Rectal smooth muscle tissue (tissue), 1 donor: ENCODE results near the gene SERPINE1.

Experiments used
- H3K27ac ChIP-seq: one replicate; pipeline ENCODE4 v1.7.0; 2013; ENCODE audit warnings: low read depth, low read length, inconsistent platforms
- H3K27me3 ChIP-seq: one replicate; pipeline ENCODE4 v1.7.0; 2013; ENCODE audit warnings: low read length; ENCODE audit not compliant: control insufficient read depth, insufficient read depth
- H3K36me3 ChIP-seq: one replicate; pipeline ENCODE4 v1.7.0; 2013; ENCODE audit warnings: low read length; ENCODE audit not compliant: control insufficient read depth, insufficient read depth
- H3K4me1 ChIP-seq: one replicate; pipeline ENCODE4 v1.7.0; 2013; ENCODE audit warnings: low read length; ENCODE audit not compliant: control insufficient read depth, insufficient read depth
- H3K4me3 ChIP-seq: one replicate; pipeline ENCODE4 v1.7.0; 2013; ENCODE audit warnings: low read length
- H3K9ac ChIP-seq: one replicate; pipeline ENCODE4 v1.7.0; 2013; ENCODE audit warnings: low read length

SERPINE1 gene

DNA sequence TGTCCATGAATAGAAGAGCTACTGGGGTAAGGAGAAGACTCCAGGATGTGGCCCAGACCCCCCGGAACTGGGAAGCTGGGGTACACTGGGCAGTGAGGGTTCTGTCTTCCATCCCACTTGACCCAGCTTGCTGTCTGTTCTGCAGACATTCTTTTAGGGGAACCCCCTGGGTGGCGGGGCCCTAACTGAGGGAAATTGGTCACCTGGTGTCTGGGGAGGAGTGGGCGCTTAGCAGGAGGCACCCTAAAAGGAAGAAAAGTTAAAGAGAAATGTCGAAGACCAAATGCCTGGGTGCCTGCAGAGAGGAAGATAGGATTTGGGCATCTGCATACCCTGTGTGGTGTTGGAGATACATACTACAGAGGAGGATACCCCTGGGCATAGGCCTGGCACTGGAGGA is 28.4 kb downstream of the SERPINE1 start:
- Histone ChIP-seq H3K9ac (no peak overlapping the region), H3K4me1 (no peaks in the 10 kb centered on the region), H3K27me3 (no peaks in the 10 kb centered on the region), H3K4me3 (peak overlapping the region; percentile 68), H3K27ac (no peak overlapping the region), H3K36me3 (peaks cover 7% of the 10 kb centered on the region)

DNA sequence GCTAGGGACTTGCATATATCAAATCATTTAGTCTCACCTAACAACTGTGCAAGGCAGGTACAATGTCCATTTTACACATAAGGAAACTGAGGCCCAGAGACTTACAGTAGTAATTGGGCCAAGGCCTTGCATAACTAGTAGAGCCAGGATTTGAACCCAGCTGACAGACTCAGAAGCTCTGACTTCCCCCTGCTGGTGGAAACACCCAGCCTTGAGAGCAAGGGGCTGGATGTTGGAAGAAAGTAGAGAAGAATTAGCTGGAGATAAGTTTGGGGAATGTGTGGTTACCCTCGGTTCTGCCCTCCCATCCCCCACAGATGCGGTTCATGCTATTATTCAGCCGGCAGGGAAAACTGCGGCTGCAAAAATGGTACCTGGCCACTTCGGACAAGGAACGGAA is 29.4 kb downstream of the SERPINE1 start:
- Histone ChIP-seq H3K4me3 (no peak overlapping the region), H3K4me1 (no peaks in the 10 kb centered on the region), H3K36me3 (peaks cover 9% of the 10 kb centered on the region), H3K27ac (no peak overlapping the region), H3K9ac (no peak overlapping the region), H3K27me3 (no peaks in the 10 kb centered on the region)

DNA sequence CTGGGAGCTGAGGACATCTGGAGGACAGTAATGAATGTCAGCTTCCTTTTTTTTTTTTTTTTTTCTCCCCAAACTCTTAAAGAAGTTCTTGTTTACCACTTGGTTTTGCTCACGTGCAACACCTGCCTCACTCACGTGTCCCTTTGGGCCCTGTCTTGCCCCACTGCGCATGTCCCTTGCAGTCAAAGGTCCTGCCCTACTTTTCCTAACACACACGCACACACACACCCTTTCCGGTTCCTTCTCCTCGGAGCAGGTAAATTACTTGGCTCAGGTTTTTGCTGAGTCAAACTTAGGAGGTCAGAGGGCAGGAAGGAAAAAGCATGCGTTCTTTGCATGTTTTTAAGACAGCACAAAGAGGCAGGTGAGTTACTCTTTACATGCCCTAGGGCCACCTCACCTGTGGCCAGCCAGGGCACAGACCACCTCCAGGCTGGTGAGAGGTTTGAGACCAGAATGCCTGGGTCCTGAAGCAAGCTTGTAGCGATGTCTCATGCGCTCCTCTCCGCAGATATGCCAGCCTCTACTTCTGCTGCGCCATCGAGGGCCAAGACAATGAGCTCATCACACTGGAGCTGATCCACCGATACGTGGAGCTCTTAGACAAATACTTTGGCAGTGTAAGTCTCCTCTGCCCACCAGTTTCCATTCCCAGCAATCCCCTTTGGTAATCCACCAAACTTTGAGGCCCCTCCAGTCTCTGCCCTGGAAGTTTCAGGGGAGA is 30.1 kb downstream of the SERPINE1 start:
- Histone ChIP-seq H3K9ac (no peak overlapping the region), H3K4me3 (no peak overlapping the region), H3K27me3 (peaks cover 4% of the 10 kb centered on the region), H3K36me3 (peaks cover 9% of the 10 kb centered on the region), H3K27ac (no peak overlapping the region), H3K4me1 (no peaks in the 10 kb centered on the region)

DNA sequence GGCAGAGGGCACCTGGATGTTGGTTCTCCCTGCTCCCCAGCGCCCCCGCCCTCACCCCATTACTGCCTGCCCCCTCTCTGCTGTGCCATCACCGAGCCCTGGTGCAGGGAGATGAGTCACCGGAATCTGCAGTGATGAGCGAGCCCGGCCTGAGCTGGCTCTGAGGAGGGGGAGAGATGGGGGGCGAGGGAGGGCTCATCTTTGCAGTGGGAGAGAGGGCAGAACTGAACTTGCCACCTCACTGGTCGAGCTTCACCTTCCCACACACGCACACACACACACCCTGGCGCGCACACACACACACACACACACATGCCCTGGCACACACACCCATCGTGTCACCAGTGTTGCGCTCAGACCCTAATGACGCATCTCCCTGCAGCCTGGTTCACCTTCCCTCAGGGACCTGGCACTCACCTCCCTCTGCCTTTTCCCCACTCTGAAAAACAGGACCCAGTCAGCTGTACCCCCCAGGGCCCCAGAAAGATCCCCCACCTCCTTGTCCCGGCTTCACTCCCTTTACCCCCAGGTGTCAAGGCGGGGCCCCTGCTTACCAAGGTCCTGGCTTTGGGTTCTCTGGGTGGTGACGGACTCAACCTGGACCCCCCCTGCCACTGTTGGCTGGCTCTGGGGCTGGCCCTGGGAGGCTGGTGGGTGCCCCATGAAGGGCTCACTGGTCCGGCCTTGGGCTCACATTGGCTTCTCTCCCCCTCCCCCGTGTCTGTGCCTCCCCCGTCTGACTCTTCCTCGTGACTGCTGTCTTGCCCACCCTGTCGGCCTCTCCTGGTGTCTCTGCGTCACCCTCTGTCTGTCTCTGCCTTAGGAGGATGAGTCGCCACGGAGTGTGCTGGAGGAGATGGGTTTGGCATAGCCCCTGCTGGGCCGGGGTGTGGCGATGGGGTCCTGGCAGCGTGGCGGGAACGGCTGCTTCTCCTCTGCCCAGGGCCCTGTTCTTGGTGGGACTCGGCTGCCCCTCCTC is 33.1 kb downstream of the SERPINE1 start:
- H3K27ac ChIP-seq: no peak overlapping the region
- no peak overlapping the region for H3K4me3 ChIP-seq

DNA sequence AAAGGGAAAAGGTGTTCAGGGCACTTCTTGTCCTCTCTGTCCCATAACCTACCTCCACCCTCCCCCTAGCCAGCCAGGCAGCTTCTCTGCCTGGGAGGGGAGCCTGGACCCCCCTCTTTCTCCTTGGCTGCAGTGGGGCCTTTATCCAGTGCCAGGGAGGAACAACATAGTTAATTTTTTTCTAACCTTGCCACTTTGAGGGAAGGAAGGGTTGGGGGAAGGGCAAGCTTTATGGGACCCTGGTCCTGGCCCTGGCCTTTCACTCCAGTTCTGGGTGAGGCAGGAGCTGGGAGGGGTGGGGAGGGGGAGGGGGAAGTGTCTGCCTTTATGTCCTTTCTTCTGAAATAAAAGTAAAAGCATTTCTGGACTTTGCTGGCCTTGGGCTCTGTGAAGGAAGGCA is 34.0 kb downstream of the SERPINE1 start:
- Histone ChIP-seq H3K27ac (no peak overlapping the region), H3K36me3 (peaks cover 9% of the 10 kb centered on the region), H3K4me1 (peaks cover 2% of the 10 kb centered on the region), H3K9ac (no peak overlapping the region), H3K4me3 (no peak overlapping the region), H3K27me3 (peaks cover 27% of the 10 kb centered on the region)

More for the DNA sequence above, 33.1 kb downstream of the SERPINE1 start:
- Histone ChIP-seq H3K27me3 (peaks cover 21% of the 10 kb centered on the region), H3K9ac (no peak overlapping the region), H3K36me3 (peaks cover 9% of the 10 kb centered on the region), H3K4me1 (no peaks in the 10 kb centered on the region)

DNA sequence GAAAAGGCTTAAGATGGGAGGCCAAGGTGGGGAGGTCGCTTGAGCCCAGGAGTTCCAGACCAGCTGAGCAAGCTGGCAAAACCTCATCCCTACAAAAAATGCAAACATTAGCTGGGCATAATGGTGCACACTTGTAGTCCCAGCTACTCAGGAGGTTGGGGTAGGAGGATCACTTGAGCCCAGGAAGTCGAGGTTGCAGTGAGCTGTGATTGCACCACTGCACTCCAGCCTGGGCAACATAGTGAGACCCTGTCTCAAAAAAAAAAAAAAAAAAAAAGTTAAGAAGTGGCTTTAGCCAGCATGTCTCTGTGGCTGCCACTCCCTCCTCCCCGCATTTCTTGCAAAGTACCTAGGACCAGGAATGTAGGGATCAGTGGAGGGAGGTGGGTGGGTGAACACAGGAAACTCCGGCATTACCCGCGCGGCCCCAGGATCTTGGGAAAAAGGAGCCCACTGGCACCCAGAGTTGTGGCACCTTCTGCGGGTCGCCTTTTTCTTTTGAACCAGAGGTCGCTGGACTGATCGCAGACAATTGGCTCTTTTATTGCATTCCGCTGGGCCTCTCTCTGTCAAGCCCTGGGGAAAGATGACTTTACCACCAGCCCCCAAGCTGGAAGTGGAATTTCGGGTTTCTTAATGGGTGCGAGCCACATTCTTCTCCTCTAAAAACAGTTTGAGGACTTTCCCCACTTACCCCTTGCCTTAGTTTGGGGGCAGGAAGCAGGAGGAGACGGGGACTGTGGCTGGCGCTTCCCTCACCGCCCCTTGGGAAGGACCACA is 35.0 kb downstream of the SERPINE1 start:
- no peak overlapping the region for H3K9ac ChIP-seq
- peaks cover 32% of the 10 kb centered on the region for H3K27me3 ChIP-seq
- H3K4me1 ChIP-seq: peaks cover 2% of the 10 kb centered on the region
- no peak overlapping the region for H3K4me3 ChIP-seq
- H3K36me3 ChIP-seq: peaks cover 9% of the 10 kb centered on the region
- H3K27ac ChIP-seq: no peak overlapping the region

DNA sequence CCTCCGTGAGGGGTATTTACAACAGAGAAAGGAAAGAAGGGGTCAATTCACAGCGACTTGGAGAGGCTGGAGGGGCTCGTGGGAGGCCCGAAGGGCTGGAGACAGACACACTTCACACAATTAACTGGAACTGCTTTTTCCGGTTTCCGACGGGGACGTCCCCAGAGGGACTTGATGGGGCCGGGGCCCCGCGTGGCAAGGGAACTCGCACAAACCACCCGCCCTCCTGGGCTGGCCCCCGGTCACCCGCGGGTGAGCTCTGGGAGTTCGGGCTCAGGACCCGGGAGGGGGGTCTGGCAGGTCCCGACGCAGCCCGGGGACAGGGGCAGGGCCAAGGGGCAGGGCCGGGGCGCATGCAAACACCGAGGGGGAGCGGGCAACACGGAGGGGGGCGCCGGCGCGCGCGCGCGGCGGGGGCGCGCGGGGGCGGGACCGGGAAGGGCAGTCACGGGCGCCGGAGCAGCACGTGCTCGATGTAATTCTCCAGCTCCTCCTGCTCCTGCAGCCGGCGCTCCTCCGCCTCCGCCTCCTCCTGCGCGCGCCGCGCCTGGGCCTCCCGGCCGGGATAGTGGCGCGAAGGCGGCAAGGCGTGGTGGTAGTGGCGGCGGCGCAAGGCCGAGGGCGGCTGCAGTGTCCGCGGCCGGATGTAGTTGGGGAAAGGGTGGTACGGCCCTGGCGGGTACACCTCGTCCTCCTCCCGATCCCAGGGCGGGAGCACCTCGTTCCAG is 35.8 kb downstream of the SERPINE1 start:
- Histone ChIP-seq H3K9ac (no peak overlapping the region), H3K27me3 (peaks cover 39% of the 10 kb centered on the region), H3K36me3 (peaks cover 9% of the 10 kb centered on the region), H3K27ac (no peak overlapping the region), H3K4me3 (peak overlapping the region; percentile 22), H3K4me1 (peaks cover 2% of the 10 kb centered on the region)

DNA sequence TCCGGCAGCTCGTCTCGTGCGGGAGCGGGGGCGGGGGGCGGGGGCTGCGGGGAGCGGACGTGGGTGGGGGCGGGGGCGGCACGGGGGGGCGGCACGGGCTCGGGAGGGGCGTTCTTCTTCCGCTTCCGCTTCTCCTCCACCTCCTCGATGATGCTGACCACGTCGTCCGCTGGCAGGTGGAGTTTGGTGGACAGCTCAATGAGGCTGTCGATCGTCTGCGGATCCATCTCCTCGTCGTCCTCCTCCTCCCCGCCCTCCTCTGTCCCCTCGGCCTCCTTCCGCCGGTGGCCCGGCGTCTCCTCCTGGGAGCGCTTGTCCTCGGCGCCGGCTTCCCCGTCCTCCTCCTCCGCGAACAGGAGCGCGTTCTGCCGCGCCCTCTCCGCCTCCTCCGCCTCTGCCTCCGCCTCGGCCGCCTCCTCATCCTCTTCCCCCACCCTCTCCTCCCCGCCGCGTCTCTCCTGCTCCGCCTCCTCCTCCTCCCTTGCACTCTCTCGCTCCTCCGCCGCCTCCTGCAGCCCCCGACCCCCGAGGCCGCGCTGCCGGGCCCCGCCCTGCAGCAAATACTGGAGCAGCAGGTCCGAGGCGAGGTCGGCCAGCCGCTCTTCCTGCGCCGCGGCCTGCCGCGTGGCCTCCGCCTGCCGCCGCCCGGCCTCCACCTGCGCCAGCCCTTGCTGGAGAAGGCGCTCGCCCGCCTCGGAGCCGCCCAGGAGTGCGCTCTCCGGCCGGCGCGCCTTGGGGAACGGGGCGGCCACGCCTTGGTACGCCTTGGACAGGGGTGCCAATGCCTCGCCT is 36.6 kb downstream of the SERPINE1 start:
- H3K4me3 ChIP-seq: peak overlapping the region; percentile 43
- peaks cover 9% of the 10 kb centered on the region for H3K36me3 ChIP-seq
- H3K4me1 ChIP-seq: peaks cover 2% of the 10 kb centered on the region
- peaks cover 44% of the 10 kb centered on the region for H3K27me3 ChIP-seq
- H3K9ac ChIP-seq: no peak overlapping the region
- no peak overlapping the region for H3K27ac ChIP-seq

DNA sequence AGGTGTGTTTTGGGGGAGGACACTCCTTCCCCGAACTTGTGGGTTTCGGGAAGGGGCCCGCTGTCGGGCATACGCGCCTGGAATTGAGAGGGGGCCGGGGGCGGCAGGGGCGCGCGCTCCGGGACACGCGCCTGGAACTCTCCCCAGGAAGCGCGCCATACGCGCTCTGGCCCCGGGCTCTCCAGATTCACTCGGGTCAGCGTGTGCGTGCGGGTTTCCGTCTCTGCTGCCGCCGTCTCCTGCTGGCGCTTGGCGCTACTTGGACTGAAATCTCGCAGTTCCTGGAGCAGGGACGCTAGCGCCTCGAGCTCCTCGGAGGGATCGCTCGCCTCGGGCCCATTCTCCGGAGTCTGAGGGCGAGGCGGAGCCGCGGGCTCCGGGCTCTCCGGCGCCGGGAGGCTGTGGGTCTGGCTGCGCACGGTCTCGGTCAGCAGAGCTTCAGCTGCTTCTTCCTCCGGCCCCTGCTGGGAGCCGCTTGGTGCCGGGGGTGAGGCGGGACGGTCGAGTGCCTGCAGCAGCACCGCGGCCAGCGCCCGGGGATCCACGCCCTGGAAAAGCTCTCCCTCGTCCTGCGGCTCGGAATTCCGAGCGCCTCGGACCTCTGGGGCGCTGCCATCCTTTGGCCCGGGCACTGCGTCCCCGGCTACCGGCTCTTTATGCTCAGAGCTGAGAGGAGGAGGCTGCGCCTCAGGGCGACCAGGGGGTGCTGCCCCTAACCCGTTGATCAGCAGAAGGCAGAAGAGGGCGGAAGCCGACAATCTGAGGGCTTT is 37.4 kb downstream of the SERPINE1 start:
- H3K36me3 ChIP-seq: peaks cover 6% of the 10 kb centered on the region
- H3K9ac ChIP-seq: no peak overlapping the region
- H3K27ac ChIP-seq: no peak overlapping the region
- H3K27me3 ChIP-seq: peaks cover 49% of the 10 kb centered on the region
- peak overlapping the region; percentile 43 for H3K4me3 ChIP-seq
- peaks cover 2% of the 10 kb centered on the region for H3K4me1 ChIP-seq

DNA sequence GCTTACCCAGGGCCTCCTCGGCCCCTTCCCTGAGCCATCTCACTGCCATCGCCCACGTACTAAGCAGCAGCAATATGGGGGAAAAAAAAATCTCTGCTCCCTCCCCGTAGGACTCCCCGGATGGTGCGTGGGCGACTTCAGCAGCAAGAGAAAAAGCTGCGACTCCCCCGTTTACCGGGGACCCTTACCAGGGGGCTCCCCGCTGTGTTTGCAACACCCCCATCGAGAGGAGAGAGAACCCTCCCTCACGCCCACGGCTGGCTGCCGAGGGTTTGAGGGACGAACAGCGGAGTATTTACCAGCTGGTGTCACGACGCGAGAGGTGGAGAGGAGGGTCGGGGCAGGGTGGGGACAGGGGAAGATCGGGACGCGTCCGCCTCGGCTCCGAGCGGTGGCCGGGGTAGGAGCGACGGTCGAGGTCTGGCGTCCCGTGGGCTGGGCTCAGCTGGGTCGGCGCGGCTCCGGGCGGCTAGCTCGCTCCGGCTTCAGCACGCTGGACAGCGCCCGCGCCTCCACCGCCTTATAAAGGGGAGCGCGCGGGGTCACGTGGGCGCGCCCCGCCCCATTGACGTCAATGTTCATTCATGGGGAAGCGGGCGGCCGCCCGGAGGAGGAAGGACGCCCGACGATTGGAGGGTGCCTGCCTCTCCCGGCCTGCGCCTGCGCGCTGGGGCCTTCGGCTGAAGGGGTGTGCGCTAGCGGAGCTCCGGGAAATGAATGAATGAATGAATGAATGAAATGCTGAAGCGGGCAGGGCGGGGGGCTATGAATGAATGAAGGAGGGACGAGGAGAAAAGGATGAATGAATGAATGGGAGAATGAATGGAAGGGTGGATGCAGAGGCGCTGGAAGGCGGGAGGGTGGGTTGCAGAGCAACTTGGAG is 38.4 kb downstream of the SERPINE1 start, which contains the start of gene VGF:
TSS of gene VGF (minus strand) at position 495 of the 883 bp plus-strand sequence. CDS start 726 bp downstream, outside the sequence.
- H3K4me3 ChIP-seq: peak within 1 kb of the TSS; percentile 47
- no peak within 1 kb of the TSS for H3K9ac ChIP-seq
- no peak within 1 kb of the TSS for H3K27ac ChIP-seq
- peaks cover 2% of the 10 kb centered on the region for H3K36me3 ChIP-seq
- peaks cover 58% of the 10 kb centered on the region for H3K27me3 ChIP-seq
- peaks cover 2% of the 10 kb centered on the region for H3K4me1 ChIP-seq
